NCI-H2107 (cell line): Measurements from ENCODE around the gene IP6K2.

Source experiments
- DNase-seq: peaks from one replicate; lab custom pipeline; 2025; lab: John Stamatoyannopoulos, UW

The IP6K2 gene

DNA sequence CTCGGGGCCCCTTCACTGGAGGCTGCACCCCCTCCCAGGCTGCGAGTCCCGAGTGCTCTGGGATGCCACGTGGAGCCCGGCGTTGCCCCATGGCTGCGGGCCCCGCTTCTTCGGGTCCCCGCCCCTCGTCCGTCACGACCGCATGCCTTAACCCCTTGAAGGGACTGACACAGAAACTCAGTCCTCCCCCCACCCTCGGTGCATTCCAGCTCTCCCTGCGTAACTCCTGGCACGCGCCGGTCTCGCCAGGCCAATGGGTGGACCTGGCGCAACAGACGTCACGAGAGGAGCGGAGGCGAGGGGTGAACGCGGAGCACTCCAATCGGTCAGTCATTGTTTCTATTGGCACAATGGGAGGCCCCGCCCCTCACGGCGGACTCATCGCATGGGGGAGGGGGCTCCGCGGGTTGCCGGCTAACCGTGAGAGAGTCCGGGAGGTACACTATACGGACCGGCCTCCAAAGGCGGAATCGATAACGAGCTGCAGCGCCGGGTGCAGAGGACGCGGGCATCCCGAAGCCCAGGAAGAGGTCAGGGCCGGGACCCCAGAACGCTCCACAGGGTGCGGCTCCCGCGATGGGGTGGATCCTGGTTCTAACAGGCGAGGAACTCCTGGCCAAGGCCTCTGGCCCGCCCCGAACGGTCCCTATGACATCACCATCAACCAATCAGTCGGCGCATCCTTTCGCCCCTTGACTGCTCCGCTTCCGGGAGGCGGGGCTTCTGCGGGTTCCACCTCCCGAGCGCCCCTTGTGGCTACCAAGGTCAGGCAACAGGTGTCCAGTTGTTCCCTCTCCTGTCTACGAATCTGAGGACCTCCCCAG lies 53.3 kb downstream of the IP6K2 start:
- peak; percentile 82 for DNase-seq

DNA sequence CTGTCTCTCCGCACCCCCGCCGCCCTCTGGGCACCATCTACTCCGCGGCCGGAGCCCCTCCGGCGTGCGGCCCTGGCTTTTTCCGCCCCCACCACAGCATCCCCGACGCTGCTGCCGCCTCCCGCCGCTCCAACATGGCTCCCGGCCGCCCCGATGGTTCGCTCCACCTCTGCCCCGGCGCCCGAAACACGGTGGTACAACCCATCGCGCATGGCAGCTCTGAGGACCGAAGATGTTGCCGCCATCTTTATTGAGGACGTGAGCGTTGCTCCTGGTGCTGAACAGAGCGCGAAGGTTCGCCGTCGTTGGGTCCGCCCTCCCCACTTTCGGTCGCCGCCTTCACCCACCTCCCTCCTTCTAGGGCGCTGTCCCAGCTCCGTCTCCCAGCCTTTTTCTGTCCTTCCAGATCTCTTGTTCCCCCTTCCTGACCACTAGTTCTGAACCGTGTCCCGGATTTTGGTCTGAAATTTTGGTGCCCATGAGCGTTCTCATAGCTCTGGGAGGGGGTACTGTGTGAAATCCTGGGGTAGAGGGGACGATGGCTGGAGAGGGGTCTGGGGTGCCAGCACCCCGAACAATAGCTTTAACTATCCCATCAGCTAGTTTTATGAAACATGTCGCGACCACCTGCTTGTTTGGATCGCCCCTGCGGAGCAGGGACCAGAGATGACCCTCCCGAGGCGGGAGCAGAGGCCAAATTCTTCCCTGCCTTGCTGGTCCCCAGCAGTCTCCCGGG lies 54.1 kb downstream of the IP6K2 start, which contains the start of gene CELSR3:
Gene CELSR3, minus strand, starts transcription at position 134 of the 736 bp plus-strand sequence. CDS start 252 bp downstream, outside the sequence.
- DNase-seq: peak; percentile 42

DNA sequence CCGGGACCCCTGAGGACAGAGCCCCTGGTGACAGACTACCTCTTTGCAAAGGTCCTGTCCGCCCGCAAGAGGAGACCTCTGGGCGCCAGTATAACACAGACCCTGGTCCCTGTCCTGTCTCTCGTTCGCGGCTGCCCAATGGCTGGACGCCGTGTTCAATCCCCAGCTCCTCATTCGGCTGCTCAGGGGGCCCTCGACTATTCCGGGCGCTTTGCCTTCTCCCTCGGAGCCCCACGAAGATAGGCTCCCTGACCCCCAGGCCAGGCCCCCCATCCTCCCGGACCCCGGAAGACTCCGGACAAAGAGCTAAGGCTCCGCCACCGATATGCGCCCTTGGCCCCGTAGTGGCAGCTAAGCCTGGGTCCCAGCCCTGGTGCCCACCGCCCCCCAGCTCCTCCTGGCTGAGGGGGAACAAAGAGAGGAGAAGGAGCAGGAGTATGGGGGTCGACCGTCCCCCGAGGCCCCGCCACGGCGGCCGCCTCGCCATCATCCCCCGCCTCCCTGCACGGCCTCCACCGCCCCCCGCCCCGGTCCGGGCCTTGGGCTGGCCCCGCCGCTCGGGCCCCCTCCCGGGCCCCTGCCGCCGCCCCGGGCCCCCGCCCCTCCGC lies 54.8 kb downstream of the IP6K2 start:
- DNase-seq: no peak

DNA sequence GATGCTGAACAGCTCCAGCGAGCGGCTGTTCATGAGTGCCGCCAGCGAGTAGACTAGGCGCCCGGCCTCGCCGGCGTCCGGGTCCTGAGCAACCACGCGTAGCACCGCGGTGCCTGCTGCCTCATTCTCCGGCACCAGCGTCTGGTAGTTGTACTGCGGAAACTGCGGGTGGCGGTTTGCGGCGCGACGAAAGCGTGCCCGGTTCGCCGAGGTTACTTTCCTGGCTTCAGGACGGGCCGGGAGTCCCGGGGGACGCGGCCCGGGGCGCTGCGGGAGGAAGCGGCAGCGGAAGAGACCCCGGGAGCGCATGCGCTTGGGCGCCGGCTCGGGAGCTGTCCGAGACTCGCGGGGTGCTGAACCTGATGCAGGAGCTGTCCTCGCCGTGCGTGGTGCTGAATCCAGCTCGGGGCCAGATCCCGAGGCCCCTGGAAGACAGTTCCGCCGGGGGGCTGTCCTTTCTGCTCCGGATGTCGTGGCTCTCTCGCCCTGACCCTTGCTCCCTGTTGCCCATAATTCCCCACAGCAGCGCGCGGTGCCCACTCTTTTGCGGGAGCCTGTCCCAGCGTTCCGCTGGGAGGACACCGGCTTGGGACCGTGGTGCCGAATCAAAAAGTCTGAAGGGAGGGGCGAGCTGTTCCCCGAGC lies 55.4 kb downstream of the IP6K2 start:
- DNase-seq: no peak

DNA sequence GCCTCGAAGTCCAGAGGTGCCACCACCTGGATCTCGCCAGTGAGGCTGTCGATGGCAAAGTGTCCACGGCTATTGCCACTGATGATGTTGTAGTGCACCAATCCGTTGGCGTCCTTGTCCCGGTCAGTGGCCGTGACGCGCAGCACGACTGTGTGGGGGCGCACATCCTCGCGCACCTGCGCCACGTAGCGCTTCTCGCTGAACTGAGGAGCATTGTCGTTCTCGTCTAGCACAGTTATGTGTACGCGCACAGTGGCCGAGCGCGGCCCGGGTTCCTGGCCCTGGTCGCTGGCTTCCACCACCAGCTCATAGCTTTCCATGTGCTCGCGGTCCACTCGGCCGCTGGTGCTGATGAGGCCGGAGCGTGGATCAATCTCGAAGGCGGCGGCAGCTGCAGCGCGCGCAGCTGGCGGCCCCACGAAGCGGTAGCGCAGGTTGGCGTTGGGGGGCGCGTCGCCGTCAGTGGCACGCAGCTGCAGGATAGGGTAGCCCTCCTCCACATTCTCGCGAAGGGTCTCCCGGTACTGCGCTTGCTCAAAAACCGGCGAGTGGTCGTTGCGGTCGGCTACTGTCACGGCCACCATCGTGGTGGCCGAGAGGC lies 56.1 kb downstream of the IP6K2 start:
- no peak for DNase-seq

DNA sequence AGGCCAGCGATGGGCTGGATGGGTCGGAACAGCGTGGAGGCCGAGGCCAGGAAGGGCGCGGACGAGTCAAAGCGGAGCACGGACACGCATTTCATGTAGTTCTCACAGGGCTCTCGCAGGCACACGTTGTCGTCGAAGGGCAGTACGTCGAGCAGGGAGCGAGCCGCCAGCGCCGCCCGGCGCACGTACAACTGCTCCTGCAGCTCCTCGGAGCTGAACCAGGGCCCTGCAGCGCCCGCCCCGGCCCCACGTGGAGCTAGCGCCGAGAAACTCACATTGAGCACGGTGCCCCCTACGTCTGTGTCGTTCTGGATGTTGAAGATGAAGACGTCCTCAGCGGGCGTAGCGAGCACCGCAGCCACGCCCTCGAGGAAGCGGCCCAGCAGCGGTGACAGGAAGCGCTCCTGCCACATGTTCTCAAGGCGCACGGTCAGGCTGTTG lies 60.2 kb downstream of the IP6K2 start:
- DNase-seq: no peak

DNA sequence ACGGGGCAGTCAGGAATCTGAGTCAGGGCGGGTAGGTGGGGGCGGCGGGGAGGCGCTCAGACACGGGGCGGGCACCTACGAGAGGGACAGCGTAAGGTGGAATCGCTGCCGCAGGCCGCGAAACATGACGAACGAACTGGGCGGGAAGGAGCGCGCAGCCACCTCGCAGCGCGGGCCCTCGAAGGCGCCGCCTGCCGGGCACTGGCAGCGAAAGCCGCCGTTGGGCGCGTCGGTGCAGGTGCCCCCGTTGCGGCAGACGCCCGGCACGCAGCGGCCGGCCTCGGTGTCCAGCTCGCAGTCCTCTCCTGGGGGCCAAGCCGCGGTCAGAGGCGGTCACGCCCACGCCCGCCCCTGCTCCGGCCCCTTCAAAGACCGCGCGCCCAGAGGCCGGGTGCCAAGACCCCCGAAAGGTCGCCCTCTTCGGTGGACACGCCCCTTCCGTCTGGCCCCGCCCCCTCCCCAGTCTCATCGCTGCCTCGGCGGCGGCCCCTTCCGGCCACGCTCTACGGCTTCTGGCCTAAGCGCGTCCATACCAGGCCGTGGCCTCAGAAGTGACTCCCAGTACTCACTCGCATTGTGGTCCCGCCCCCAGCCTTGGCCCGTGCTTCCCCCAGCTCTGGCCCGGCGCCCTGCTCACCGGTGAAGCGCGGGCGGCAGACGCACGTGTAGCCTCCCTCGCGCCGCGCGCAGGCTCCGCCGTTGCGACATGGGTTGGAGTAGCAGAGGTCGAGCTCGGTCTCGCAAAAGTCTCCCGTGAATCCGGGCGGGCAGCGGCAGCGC lies 60.8 kb downstream of the IP6K2 start:
- no peak for DNase-seq

DNA sequence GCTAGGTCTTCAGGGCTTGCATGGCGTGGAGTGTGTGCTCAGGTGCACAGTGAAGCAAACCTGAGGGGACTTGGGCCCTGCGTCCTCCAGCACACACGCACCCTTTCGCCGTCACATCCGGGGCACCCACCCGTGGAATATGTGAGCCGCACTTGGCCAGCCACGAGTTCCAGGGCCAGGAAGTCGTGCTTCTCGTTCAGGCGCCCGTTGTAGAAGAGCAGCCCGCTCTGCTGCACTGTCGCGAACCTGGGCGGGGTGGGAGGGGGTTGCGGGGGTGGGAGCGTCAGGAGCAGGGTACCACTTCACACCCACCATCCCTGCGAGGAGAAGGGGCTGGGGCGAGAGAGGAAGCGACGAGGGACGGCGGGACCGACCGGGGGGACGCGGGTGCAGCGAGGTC lies 61.4 kb downstream of the IP6K2 start:
- DNase-seq: no peak

DNA sequence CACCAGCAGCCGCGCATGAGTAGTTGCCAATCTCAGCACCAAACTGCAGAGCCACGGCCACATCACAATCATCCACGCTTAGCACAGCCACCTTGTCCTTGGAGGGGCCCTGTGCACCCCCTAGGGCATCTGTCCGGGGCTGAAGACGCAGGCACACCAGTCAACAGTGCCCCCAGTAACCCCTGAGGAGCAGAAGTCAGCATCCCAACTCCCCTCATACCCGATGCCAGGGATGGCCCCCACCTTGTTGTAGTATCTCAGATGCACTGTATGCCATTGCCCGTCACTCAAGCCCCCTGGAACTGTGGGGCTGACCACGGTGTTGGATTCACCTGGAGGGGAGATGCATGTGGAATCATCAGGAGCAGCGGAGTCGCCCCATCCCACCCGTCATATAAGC lies 62.0 kb downstream of the IP6K2 start:
- no peak for DNase-seq

DNA sequence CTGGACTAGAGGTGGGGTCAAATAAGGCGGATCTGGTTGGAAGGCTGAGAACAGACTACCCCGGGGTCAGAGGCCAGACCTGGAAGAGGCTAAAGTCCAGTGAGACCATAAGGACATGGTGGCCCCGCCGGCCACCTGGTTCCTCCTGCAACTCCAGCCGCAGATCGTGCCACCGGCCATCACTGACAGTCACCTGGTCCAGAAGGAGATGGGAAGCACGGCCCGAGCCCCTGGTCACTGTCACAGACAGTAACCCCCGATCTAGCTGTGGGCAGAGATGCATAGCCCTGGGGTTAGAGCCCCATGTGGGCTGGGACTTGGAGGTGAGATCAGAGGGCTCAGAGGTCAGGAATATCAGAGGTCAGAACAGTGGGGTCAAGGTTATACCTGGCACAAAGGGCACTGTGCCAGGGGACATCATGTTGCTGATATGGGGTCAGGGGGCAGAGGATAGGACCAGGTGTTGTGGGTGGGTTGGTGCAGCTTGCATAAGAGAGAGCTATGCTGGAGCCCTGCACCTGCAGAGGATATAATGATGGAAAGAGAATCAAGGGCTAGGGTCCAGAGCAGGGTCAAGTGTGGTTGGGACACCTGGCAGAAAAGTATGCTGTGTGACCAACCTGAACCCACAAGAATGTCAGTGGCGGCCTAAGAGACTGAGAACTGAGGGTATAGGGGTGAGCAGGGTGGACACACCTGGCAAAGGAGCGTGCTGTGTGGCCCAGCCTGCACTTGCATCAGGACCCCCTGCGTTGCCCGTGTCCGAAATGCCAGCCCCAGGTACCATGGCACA lies 63.9 kb downstream of the IP6K2 start:
- no peak for DNase-seq

DNA sequence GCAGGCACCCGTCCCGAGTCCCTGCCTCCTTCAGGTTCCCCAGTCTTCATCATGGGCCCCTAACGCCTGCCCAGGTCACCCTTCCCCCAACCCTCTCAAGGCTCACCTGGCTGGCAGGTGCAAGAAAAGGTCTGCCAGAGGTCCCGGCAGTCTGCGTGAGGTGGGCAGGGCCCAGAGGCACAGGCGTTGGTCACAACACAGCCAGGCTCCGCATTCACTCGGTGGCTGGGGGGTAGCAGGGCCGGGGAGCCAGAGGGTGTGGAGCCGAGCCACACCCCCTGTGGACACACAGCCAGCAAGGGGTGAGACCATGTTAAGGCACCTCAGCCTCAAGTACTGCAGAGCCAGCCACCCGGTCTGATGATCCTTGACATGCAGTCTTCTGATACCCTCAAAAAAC lies 65.2 kb downstream of the IP6K2 start:
- no peak for DNase-seq

DNA sequence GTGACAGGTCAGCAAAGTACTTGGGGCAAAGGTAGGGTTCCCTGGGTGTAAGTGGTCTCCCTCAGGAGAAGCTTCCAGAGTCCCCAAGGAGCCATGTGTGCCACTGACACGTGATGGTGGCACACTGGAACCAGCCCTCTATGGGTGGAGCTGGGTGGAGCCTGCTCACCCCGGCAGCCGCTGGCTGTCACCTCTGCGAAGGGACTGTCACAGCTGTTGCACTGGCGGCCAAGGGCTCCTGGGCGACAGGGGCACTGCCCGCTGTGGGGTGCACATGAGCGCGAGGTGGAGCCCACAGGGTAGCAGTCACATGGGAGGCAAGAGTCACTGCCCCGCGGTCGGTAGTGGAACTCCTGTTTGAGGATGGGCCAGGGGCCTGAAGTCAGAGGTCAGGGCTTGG lies 66.3 kb downstream of the IP6K2 start:
- DNase-seq: no peak

DNA sequence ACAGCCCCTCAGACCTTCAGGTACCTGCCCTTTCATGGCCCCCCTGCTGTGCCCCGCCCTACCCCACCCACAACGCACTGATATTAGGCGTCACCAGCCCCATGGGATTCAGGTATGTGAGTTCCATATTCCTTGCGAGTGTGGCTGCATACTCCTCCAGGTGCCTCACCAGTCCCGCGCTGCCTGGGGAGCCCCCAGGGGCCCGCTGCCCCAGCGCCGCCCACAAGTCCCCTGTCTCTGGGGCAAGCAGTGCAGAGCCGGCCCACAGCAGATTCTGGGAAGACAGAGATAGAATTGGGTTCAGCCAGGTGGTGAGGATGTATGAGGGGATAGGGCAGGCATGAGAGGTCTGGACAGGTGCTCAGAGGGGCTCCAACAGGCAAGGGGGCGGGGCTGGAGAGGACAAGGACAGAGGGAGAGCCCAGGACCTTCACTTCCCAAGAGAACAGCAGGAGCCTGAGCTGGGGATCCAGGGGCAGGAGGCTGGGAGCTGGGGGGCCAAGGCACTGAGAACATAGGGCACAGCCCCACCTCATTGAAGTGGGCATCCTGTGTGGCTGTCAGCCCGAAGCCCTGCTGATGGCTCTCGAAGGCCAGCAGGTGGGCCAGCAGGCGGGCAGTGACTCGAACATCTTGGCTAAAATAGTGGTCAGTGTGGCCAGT lies 68.7 kb downstream of the IP6K2 start:
- DNase-seq: no peak

DNA sequence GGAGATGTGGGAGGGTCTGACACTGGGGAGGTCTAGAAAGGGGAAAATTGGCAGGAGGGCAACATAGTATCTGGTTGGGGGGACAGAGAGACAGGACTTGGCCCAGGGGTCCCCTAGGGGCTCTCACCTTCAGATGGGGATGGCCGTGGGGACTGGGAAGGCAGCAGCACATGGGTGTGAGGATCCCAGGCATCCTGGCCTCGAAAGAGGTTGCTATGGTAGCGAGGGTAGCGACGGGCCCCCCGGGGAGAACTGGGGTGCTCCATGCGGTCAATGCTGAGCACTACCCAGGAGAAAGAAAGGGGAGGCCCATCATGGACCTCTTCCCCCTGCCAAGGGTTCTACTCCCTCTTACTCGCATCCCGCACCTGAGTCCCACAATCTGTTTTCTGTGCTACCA lies 69.3 kb downstream of the IP6K2 start:
- DNase-seq: no peak

DNA sequence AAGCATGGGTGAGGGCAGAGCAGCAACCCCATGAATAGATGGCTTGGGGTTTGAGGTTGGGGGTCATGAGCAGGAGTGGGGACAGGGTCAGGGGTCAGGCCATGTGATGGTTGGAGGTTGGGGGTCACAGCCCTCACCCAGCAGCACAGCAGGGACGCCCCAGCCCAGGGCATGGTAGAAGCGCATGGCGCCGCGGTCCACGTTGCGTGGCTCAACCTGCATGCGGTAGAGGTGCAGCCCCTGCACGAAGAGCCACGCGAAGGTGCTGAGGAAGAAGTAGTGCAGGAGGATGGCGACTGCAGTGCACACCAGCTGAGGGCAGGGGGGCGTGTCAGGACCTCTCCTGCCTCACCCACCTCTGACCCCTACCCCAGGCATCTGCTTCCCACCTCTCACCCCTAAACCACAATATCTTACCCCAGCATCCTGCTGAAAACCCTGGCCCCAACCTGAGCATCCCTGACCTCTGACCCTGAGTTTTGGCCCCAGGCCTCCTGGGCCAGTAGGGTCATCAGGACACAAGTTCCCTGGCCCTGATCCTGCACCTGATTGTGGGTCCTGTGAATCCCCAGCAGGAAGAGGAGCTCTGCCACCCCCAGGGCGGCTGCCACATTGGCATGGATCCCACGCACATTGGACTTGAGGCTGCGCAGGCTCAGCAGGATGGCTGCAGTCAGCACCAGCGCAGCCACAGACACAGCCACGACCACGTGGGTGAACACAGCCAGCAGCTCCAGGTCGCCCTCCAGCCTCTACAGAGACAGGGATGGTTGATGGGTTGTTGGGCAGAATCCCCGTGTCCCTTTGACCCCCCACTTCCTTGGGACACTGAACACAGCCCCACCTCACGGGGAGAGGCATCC lies 71.9 kb downstream of the IP6K2 start:
- no peak for DNase-seq

DNA sequence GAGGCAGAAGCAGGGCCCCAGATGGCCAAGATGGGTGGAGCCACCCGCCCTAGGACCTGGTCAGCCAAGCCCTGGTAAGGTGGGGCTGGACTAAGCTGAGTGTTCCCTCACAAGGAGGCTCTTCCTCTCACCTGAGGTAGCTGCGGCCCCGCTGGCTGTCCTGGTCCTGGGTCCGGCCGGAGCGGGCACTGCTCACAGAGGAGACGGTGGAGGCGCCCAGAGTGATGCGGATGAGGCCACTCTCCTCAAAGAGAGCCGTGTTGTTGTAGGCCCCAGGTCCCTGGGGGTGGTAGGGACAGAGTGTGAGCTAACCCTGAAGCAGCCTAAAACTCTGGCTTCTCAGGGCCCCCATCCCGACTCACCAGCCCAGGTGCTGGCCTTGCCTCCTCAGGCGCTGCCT lies 74.4 kb downstream of the IP6K2 start:
- no peak for DNase-seq

DNA sequence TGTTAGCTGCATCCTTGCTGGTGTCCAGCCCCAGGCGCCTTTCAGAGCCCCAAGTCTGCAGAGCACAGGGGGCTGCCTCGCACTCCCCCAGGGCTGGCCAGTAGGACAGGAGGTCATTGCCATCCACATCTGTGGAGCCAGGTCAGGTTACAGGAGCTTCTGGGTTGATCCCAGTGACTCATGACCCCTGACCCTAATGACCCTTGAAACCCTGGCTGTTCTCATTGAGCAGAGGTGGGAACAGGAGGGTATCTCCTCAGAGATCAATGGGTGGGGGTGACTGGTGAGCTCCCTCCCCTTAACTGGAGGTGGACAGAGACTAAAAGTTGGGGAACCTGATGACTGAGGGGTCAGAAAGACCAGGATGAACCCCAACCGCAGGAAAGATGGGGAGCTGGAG lies 75.6 kb downstream of the IP6K2 start:
- DNase-seq: no peak

DNA sequence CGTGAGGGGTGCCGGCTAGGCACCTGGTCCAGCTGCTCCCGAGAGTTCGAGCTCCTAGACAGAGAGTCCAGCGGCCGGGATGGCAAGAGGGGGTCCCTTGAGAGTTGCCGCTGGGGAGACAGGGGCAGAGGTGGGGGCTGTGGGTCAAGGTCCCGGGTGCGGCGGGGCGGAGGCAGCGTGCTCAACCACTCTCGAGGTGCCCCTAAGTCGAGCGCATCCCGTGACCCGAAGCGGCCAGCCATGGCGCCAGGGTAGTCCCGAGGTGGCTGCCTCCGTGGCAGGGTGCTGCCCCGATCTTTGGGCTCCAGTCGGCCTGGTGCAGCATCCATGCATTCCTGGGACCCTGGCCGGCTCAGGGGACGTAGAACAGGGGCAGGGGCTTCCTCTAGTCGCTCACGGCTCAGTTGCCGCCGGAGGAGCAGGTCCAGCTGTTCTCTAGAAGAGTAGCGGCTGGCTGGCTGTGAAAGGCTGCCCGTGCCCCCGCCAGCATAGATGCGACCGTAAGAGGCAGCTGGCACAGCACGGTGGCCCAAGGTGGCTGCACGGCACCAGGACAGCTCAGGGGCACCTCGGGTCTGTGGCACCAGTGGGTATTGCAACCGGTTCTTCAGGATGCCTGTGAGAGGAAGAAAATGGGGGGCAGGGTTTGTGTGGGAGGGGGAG lies 76.9 kb downstream of the IP6K2 start:
- DNase-seq: no peak
